ENCODE results near the gene ABI2.

Gene ABI2

DNA sequence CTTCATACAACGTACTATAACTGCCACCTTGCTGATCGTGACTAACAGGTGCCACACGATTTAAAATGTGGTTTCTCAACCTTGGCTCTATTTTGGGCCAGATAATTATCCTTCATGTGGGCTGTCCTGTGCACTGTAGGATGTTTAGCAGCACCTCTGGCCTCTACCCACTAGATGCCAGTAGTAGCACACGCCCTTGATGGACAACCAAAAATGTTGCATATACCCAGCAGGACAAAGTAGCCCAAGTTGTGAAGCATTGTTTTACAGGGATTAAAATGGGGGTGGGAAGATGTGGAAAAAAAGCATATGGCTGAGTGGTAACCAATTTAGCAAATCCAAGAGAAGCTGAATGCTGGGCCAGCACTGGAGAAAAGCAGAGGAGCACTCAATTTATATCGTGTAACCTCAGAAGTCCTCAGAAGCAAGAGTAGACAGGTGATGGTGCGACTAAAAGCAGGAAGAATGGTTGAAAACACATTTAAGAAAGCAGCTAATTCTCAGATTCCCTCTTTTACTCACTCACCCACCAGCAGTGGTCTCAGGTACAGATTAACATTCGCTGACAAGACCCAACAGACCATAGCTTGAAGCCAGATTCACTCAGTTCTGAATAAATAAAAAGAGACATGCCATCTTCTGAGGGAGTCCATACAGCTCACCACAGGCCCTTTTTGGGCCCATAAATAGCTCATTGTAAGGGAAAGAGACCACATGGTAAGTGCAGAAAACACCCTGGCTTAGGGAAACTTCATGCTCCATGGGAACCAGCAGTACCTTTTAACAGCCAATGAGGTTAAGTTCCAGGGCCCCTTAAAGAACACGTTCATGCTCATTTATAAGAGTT, 156.3 kb downstream of the ABI2 start:
- no peak for DNase-seq

DNA sequence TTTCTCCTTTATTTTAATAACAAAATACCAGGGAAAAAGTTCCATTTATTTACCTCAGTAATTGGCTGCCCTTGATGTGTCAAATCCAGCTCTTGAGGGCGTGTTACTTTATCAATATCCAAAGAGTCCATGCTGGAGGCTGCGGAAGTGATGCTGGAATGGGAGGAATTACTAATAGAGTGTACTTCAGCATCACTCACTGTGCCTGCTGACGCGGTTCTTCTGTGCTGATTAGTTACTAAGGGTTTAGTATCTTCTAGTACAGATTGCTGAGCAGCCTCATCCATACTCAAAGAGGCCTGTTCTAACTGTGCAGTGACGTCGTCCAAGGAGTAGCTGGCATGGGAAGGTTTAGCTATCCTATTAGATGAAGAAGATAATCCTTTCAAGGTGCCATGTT, 161.3 kb downstream of the ABI2 start:
- DNase-seq: no peak

DNA sequence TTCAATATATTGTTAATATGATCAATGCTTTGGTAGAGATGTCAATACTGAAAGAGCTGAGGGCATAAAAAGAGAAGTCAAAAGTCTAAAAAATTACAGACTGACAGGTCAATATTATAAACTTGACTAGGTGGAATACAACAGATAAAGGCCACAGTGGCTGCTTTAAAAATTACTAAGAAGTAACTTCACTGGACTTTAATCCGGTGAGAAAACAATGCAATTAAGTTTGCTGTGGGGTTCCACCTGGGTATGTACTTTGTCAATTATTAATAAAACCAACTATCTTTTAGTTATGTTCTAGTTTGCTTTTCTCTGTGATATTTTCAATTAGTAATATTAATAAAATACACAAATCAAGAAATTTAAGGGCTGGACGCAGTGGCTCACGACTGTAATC, 162.2 kb downstream of the ABI2 start:
- DNase-seq: no peak

DNA sequence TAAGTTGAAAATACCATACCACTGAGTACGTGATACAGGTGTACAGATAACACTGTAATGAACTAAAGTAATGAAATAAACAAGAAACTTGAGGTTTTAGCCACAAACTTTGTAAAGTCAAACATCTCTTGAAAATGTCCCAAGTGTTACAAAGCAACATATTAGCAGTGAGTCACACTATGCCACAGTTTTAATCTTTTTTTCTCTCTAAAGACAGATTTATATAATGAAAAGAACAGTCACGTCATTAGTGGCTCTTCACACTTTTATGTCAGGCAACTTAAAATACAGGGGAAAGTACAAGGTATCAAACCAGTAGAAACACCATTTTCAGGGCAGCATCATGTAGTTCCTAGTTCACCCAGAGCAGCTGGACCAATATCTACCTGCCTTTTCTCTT, 164.8 kb downstream of the ABI2 start:
- no peak for DNase-seq
